Muscle layer of duodenum (tissue), 2 donors: Measurements from ENCODE around the gene CTNNA2.

Source experiments
- H3K27ac ChIP-seq: one replicate; pipeline ENCODE4 v1.7.0; 2013; ENCODE audit warnings: mild to moderate bottlenecking, low read length
- H3K27me3 ChIP-seq: one replicate; pipeline ENCODE4 v1.7.0; 2013; ENCODE audit warnings: low read depth, mild to moderate bottlenecking, control low read depth, low read length
- H3K36me3 ChIP-seq, 2 donors: one replicate each; pipeline ENCODE4 v1.7.0; 2013; ENCODE audit warnings: low read length in 2 of 2, control low read depth in 1 of 2, mild to moderate bottlenecking in 1 of 2; ENCODE audit not compliant: insufficient read depth in 2 of 2, control insufficient read depth in 1 of 2
- H3K4me1 ChIP-seq, 2 donors: one replicate each; pipeline ENCODE4 v1.7.0; 2013; ENCODE audit warnings: low read length in 2 of 2, mild to moderate bottlenecking in 2 of 2, control low read depth in 1 of 2, moderate library complexity in 1 of 2; ENCODE audit not compliant: insufficient read depth in 2 of 2, control insufficient read depth in 1 of 2
- H3K4me3 ChIP-seq, 2 donors: one replicate each; pipeline ENCODE4 v1.7.0; 2013; ENCODE audit warnings: low read length in 2 of 2, low read depth in 1 of 2, mild to moderate bottlenecking in 1 of 2
- H3K9me3 ChIP-seq, 2 donors: one replicate each; pipeline ENCODE4 v1.7.0; 2013; ENCODE audit warnings: low read length in 2 of 2, control low read depth in 1 of 2, mild to moderate bottlenecking in 1 of 2; ENCODE audit not compliant: control insufficient read depth in 1 of 2
- donor health status: healthy.

Gene CTNNA2

GRCh38 chr2:80501874-80502624, 989.2 kb downstream of the CTNNA2 start:
- Histone ChIP-seq H3K36me3 (no peaks in the 10 kb centered on the region), H3K9me3 (no peaks in the 10 kb centered on the region), H3K4me1 (no peaks in the 10 kb centered on the region), H3K4me3 (no peak overlapping the region), H3K27ac (no peak overlapping the region), H3K27me3 (no peaks in the 10 kb centered on the region)

- H3K4me3 ChIP-seq: no peak overlapping the region
- H3K9me3 ChIP-seq: no peaks in the 10 kb centered on the region
- no peaks in the 10 kb centered on the region for H3K4me1 ChIP-seq
- no peaks in the 10 kb centered on the region for H3K36me3 ChIP-seq
- H3K27ac ChIP-seq: no peak overlapping the region
- no peaks in the 10 kb centered on the region for H3K27me3 ChIP-seq
Observed at GRCh38 chr2:80506563-80506962, 993.7 kb downstream of the CTNNA2 start.

GRCh38 chr2:80510716-80511115, 997.9 kb downstream of the CTNNA2 start:
- Histone ChIP-seq H3K36me3 (no peaks in the 10 kb centered on the region), H3K27ac (no peak overlapping the region), H3K4me1 (no peaks in the 10 kb centered on the region), H3K4me3 (no peak overlapping the region), H3K27me3 (no peaks in the 10 kb centered on the region), H3K9me3 (no peaks in the 10 kb centered on the region)

GRCh38 chr2:80515964-80516363, 1003.1 kb downstream of the CTNNA2 start:
- Histone ChIP-seq H3K36me3 (no peaks in the 10 kb centered on the region), H3K4me1 (no peaks in the 10 kb centered on the region), H3K27me3 (no peaks in the 10 kb centered on the region), H3K4me3 (no peak overlapping the region), H3K27ac (no peak overlapping the region), H3K9me3 (no peaks in the 10 kb centered on the region)

GRCh38 chr2:80517316-80517715, 1004.5 kb downstream of the CTNNA2 start:
- H3K9me3 ChIP-seq: no peaks in the 10 kb centered on the region
- no peak overlapping the region for H3K27ac ChIP-seq
- H3K4me3 ChIP-seq: no peak overlapping the region
- no peaks in the 10 kb centered on the region for H3K36me3 ChIP-seq
- no peaks in the 10 kb centered on the region for H3K27me3 ChIP-seq
- no peaks in the 10 kb centered on the region for H3K4me1 ChIP-seq

- Histone ChIP-seq H3K4me3 (no peak overlapping the region), H3K27me3 (no peaks in the 10 kb centered on the region), H3K27ac (no peak overlapping the region), H3K4me1 (no peaks in the 10 kb centered on the region), H3K36me3 (no peaks in the 10 kb centered on the region), H3K9me3 (no peaks in the 10 kb centered on the region)
Observed at GRCh38 chr2:80519121-80519643, 1006.3 kb downstream of the CTNNA2 start.

- no peaks in the 10 kb centered on the region for H3K4me1 ChIP-seq
- no peak overlapping the region for H3K27ac ChIP-seq
- H3K4me3 ChIP-seq: no peak overlapping the region
- H3K36me3 ChIP-seq: no peaks in the 10 kb centered on the region
- H3K27me3 ChIP-seq: no peaks in the 10 kb centered on the region
- H3K9me3 ChIP-seq: no peaks in the 10 kb centered on the region
Observed at GRCh38 chr2:80519699-80520291, 1006.9 kb downstream of the CTNNA2 start.

GRCh38 chr2:80525152-80525551, 1012.3 kb downstream of the CTNNA2 start:
- Histone ChIP-seq H3K4me1 (no peaks in the 10 kb centered on the region), H3K4me3 (no peak overlapping the region), H3K9me3 (no peaks in the 10 kb centered on the region), H3K27ac (no peak overlapping the region), H3K27me3 (no peaks in the 10 kb centered on the region), H3K36me3 (no peaks in the 10 kb centered on the region)

- H3K4me3 ChIP-seq: no peak overlapping the region
- no peaks in the 10 kb centered on the region for H3K36me3 ChIP-seq
- H3K27ac ChIP-seq: no peak overlapping the region
- no peaks in the 10 kb centered on the region for H3K9me3 ChIP-seq
- no peaks in the 10 kb centered on the region for H3K4me1 ChIP-seq
- H3K27me3 ChIP-seq: no peaks in the 10 kb centered on the region
Observed at GRCh38 chr2:80527119-80527518, 1014.3 kb downstream of the CTNNA2 start.

GRCh38 chr2:80529466-80530165, 1016.8 kb downstream of the CTNNA2 start:
- Histone ChIP-seq H3K9me3 (no peaks in the 10 kb centered on the region), H3K4me1 (no peaks in the 10 kb centered on the region), H3K36me3 (no peaks in the 10 kb centered on the region), H3K4me3 (no peak overlapping the region), H3K27me3 (no peaks in the 10 kb centered on the region), H3K27ac (no peak overlapping the region)

GRCh38 chr2:80530442-80531064, 1017.7 kb downstream of the CTNNA2 start:
- no peaks in the 10 kb centered on the region for H3K36me3 ChIP-seq
- H3K4me1 ChIP-seq: no peaks in the 10 kb centered on the region
- no peaks in the 10 kb centered on the region for H3K27me3 ChIP-seq
- no peak overlapping the region for H3K27ac ChIP-seq
- no peak overlapping the region for H3K4me3 ChIP-seq
- no peaks in the 10 kb centered on the region for H3K9me3 ChIP-seq
